BJ (cell line): ENCODE results near the gene PLEK2. TPM values are rescaled to one million over a fixed set of nuclear protein-coding genes. Genes with fewer than 3 reads are reported as not detected.

Experiments used
- CTCF ChIA-PET: fragments of 350-600 bp; formaldehyde crosslinking; extraction: SDS; loops from one replicate; lab custom pipeline; 2021; ENCODE audit warnings: antibody characterized with exemption, inconsistent platforms; lab: Yijun Ruan, JAX
- POLR2A ChIA-PET: fragments of 300-600 bp; sonication (Branson Sonifier 250); formaldehyde crosslinking; extraction: SDS; loops from one replicate; lab custom pipeline; 2021; ENCODE audit warnings: antibody characterized with exemption; lab: Charles Lee
- DNase-seq: peaks from one replicate; pipeline ENCODE4 v3.0.0-alpha.2; 2011; ENCODE audit warnings: low read depth
- H3K27me3 ChIP-seq: 2 replicates; pipeline ENCODE4 v1.6.0; 2011; ENCODE audit warnings: low read length; ENCODE audit not compliant: control insufficient read depth, insufficient read depth
- H3K36me3 ChIP-seq: 2 replicates; pipeline ENCODE4 v1.5.1; 2011; ENCODE audit warnings: low read length; ENCODE audit not compliant: control insufficient read depth, insufficient read depth
- H3K4me3 ChIP-seq: 2 replicates; pipeline ENCODE4 v1.5.1; 2011; ENCODE audit warnings: low read depth, mild to moderate bottlenecking, control low read depth, low read length
- CTCF ChIP-seq: IDR thresholded peaks from 2 replicates; pipeline ENCODE4 v1.5.1; 2011; ENCODE audit warnings: low read depth, mild to moderate bottlenecking, control low read depth, inconsistent platforms, low read length, moderate library complexity; ENCODE audit not compliant: insufficient read depth
- polyA plus RNA-seq: library from polyadenylated mRNA; depleted of rRNA; stranded (reverse); fragments of >200 nt; gene quantifications from 2 replicates; pipeline ENCODE4 v1.2.3, GENCODE V29; 2011

The PLEK2 gene
- polyA plus RNA-seq, 1 experiment, result 2.2 TPM

- no peaks in the 10 kb centered on the region for H3K27me3 ChIP-seq
- POLR2A ChIA-PET, result no interaction called here
- no peak overlapping the region for H3K4me3 ChIP-seq
- TF ChIP-seq CTCF, result no peak
- no peak for DNase-seq
- CTCF ChIA-PET, result interaction anchor here (1.1 kb wide), 1 partner anchor 30 kb away, joined by 3 read pairs; the partner anchor contains the start of genes ATP6V1D and EIF2S1
- peaks cover 3% of the 10 kb centered on the region; the same call in 1 of the 2 replicates for H3K36me3 ChIP-seq
Observed at GRCh38 chr14:67389811-67390534, 22.0 kb downstream of the PLEK2 start.

DNA sequence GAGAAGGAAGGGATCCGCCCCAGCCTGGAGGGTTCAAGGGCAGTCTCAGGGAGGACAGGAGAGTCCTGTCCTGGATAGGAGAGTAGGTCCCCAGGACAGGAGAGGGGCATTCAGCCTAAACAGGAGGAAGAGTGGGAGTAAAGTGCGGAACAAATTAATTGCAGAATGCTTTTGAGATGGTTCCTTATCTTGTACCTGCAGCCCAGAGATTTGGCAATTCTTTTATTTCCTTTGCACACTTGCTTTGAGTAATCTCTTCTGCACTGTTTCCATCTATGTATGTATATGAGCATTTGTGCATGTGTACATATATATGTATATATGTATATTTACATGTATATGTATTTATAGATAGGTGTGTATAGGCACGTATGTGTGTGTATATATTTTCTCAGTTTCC is 22.7 kb downstream of the PLEK2 start:
- POLR2A ChIA-PET, result no interaction called here
- CTCF ChIA-PET, result no interaction called here

DNA sequence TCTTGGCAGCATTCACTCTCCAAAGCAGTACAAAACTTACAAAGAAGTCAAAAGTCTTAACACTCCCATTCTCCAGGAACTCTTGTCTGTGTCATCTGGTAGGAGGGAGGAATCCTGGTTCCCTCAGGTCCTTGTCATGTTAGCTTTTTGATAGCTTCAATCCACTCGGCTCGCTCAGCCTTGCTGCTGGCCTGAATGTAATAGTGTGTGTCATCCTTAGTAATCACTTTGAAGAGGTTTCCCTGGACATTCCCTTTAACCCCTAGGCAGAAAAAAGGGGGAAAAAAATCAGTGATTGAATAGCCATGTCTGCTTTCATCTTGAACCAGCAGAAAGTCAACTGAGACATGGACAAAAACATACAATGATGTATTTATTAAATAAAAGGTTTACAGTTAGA is 24.8 kb downstream of the PLEK2 start:
- no peak for DNase-seq
- Histone ChIP-seq H3K4me3 (no peak overlapping the region), H3K27me3 (no peaks in the 10 kb centered on the region), H3K36me3 (peaks cover 5% of the 10 kb centered on the region)
- ChIA-PET POLR2A (no interaction called here), CTCF (interaction anchor here (1.2 to 1.5 kb wide), 3 partner anchors 10 to 184 kb away, joined by 3 to 6 read pairs (median 4); partner anchors contain the start of gene ATP6V1D)
- TF ChIP-seq CTCF, result no peak

More for the DNA sequence above, 22.7 kb downstream of the PLEK2 start:
- no peak overlapping the region for H3K4me3 ChIP-seq
- H3K36me3 ChIP-seq, result peaks cover 3% of the 10 kb centered on the region; the same call in 1 of the 2 replicates
- H3K27me3 ChIP-seq, result no peaks in the 10 kb centered on the region
- no peak for TF ChIP-seq CTCF
- no peak for DNase-seq

DNA sequence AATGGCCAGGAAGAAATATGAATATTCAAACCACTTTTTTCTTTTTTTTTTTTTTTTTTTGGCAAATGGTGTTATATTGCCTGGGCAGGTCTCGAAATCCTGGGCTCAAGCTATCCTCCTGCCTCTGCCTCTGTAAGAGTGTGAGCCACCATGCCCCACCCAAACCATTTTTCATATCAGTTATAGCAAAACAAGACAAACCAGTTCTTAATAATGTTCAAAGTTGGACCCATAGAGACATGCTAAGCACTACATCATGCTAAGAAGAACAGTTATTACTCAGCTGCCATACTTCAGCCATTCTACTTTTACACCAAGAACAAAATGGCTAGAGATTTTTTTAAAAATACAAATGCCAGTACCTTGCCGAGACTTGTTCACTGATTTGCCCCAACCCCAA is 26.3 kb downstream of the PLEK2 start:
- POLR2A ChIA-PET, result no interaction called here
- H3K4me3 ChIP-seq, result no peak overlapping the region
- CTCF ChIA-PET, result interaction anchor here (1.0 to 1.2 kb wide), 2 partner anchors 26 to 220 kb away, joined by 3 to 6 read pairs; partner anchors contain the start of gene ATP6V1D

DNA sequence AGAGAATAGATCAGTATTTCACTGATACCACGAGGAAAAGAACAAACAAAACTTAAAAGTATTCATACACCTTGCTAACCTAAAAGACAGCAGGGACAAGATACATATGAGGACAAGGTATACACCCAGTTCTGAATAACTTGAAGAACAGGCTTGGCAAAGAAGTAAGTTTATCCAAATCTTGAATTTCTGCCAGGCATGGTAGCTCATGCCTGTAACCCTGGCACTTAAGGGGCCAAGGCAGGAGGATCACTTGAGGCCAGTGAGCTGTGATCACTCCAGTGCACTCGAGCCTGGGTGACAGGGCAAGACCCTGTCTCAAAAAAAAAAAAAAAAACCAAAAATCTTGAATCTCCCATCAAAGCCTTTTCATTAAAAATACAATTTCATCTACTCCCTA is 26.8 kb downstream of the PLEK2 start:
- Histone ChIP-seq H3K27me3 (no peaks in the 10 kb centered on the region), H3K36me3 (peaks cover 7% of the 10 kb centered on the region), H3K4me3 (no peak overlapping the region)
- no peak for DNase-seq
- no peak for TF ChIP-seq CTCF
- ChIA-PET POLR2A (no interaction called here), CTCF (interaction anchor here (1.0 kb wide), 1 partner anchor 219 kb away, joined by 3 read pairs; no protein-coding TSS in a partner anchor)

More for the DNA sequence above, 26.3 kb downstream of the PLEK2 start:
- DNase-seq, result no peak
- no peak for TF ChIP-seq CTCF
- H3K36me3 ChIP-seq, result peaks cover 7% of the 10 kb centered on the region
- H3K27me3 ChIP-seq, result no peaks in the 10 kb centered on the region
